ENCODE measurements around the gene SORCS2. TPM values are rescaled to one million over a fixed set of nuclear protein-coding genes. Genes with fewer than 3 reads are reported as not detected.
A peak's percentile ranks its signal among the peaks of the same experiment; 100 is the strongest.

SORCS2 gene
- total RNA-seq, 2 experiments from 2014 or later: not detected

DNA sequence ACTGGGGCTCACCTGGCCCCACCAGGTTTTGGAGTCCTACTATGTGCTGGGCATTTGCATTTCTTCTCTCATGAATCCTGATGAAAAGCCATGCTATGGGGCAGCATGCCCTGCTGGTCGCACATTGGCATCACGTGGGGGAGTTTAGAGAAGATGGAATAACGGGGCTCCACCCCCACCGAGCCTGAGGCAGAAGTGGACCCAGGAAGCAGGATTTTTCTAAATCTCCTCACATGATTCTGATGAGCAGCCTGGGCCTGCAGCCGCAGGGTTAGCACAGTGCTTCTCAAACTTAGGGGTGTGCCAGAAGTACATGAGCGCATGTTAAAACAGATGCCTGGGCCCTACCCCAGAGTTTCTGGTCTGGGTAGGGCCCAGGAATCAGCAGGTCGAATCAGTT, 4.6 kb upstream of the SORCS2 start:
- Mint-ChIP-seq H3K4me1 (peaks cover 5% of the 10 kb centered on the region), H3K27me3 (peaks cover 20% of the 10 kb centered on the region), H3K36me3 (no peaks in the 10 kb centered on the region), H3K27ac (no peak overlapping the region), H3K4me3 (no peak overlapping the region), H3K9me3 (peaks cover 5% of the 10 kb centered on the region)
- no peak for DNase-seq

DNA sequence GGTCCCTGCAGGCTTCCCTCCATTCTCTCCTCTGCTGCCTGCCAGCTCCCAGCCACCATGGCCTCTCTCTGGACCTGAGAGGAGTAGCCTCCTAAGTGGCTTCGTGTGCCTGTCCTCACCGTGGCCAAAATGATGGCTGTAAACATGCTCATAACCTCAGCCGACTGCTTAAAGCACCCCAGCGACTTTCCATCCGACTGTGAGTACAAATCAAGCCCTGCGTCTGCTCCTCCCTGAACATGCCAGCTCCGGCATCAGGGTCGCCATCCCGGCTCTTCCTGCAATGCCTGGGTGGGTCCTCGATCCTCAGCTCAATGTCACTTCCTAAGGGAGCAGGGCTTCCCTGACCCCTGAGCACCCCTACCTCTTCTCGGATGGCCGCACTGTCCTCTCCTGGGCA, 3.3 kb upstream of the SORCS2 start:
- no peak overlapping the region for H3K4me3 Mint-ChIP-seq
- no peaks in the 10 kb centered on the region for H3K36me3 Mint-ChIP-seq
- DNase-seq: no peak
- H3K27ac Mint-ChIP-seq: no peak overlapping the region
- no peaks in the 10 kb centered on the region for H3K9me3 Mint-ChIP-seq
- no peaks in the 10 kb centered on the region for H3K4me1 Mint-ChIP-seq
- H3K27me3 Mint-ChIP-seq: peaks cover 30% of the 10 kb centered on the region

DNA sequence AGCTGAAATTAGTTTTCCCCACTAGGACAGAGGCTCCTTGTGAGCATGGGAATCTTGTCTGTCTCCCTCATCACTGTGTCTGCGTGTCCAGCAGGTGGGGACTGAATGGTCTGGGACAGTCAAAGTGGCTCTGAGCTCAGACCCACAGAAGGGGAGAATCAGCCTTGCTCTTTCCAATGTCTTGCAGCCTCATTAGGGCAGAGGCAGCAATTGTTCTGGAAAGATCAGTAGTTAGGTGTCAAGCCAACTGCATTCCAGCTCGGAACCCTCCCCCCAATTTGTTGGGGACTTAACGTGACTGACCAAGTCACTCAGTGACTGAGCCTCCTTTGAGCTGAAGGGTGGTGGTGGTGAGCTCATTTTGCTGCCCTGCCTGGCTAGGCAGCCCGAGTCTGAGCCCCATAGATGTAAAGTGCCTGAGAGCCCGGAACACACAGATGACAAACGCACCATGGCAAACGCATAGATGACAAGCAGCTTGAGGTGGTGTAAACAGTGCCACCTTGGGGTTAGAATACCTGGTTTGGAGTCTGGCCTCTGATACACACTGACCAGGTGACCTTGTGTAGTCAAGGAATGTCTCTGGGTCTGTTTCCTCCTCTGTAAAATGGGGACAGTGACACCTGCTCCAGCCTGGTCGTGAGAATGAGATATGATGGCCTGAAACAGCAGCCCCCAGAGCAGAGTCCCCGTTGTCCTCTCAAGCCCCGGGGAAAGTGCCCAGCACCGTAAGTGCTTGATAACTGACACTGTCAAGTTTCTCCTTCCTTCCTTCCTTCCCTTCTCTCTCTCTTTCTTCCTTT, 2.7 kb upstream of the SORCS2 start:
- Mint-ChIP-seq H3K36me3 (no peaks in the 10 kb centered on the region), H3K27ac (no peak overlapping the region), H3K9me3 (no peaks in the 10 kb centered on the region), H3K27me3 (peaks cover 36% of the 10 kb centered on the region), H3K4me1 (no peaks in the 10 kb centered on the region), H3K4me3 (no peak overlapping the region)
- no peak for DNase-seq

DNA sequence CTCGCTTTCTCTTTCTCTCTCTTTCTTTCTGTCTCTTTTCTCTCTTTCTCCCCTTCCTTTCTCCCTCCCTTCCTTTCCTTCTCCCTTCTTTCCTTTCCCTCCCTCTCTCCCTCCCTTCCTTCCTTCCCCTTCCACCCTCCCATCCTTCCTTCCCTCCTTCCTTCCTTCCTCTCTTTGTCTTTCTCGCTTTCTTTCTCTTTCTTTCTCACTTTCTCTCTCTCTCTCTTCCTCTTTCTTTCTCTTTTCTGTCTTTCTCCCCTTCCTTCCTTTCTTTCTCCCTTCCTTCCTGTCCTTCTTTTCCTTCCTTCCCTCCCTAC, 2.1 kb upstream of the SORCS2 start:
- Mint-ChIP-seq H3K36me3 (no peaks in the 10 kb centered on the region), H3K4me1 (no peaks in the 10 kb centered on the region), H3K27ac (no peak overlapping the region), H3K9me3 (no peaks in the 10 kb centered on the region), H3K27me3 (peaks cover 42% of the 10 kb centered on the region), H3K4me3 (no peak overlapping the region)
- DNase-seq: no peak

DNA sequence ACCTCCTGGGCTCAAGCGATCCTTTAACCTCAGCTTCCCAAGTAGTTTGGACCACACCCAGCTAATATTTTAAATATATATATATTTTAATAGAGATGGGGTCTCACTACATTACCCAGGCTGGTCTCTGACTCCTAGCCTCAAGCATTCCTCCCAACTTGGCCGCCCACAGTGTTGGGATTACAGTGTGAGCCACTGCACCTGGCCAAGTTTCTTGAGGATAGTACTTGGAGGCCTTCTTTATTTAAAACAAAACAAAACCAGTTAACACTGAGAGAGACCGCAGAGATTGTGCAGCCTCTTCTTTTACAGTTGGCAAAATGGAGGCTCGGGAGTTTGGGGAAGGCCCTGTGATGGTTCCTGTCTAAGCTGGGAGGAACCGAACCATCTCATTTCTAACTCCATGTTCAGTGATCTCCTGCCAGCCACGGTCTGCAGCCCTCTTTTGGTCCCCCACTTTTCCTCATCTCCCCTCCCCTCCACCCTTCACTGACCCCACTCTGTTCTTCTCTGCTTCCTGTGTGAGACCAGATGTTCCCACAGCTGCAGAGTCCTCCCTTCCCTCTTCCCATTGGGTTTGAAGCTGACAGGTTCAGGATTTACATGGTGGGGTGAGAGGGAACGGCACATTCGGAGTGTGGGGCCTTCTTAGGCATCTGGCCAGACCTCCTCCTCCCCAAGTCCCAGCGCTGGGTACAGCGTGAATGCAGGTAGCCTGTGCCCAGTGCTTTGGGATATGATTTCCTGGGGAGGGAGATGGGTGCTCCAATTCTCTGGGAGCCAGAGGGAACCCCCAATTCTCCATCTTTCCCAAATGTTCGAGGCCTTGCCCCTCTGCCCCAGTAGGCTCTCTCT, 1.4 kb upstream of the SORCS2 start:
- H3K4me1 Mint-ChIP-seq: no peaks in the 10 kb centered on the region
- no peak overlapping the region for H3K4me3 Mint-ChIP-seq
- peaks cover 42% of the 10 kb centered on the region for H3K27me3 Mint-ChIP-seq
- no peak for DNase-seq
- H3K9me3 Mint-ChIP-seq: no peaks in the 10 kb centered on the region
- no peak overlapping the region for H3K27ac Mint-ChIP-seq
- H3K36me3 Mint-ChIP-seq: no peaks in the 10 kb centered on the region

DNA sequence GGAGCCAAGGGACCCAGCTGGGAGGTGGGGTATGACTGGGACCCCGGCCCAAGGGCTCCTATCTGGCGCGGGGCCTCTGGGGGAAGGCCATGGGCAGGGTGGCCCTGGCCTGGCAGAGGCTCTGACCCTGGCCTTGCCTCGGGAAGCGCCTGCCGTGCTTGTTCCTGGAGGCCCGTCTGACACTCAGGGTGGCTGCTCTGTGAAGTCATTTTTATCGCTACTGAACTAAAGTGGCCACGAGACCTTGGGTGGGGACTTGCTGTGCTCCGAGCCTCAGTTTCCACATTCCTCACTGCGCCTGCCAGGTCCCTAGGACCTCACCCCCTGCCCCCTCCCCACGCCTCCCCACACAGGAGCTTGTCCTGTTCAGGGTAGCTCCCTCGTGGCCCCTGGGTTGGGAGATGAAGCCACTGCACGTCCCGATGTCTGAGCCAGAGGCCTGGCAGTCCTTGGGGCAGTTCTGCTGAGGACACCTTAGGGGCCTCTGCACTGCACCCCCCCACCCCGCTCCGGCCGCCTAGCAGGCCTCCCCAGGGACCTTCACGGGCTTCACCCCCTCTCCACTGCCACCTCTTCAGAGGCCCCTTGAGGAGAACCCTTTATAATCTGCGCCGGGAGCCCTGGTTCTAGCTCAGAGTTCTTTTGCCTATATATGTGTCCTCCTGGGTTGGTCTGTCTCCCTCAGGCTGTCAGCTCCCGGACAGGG, 639 bp upstream of the SORCS2 start:
- H3K4me3 Mint-ChIP-seq: peak overlapping the region; percentile 57
- H3K27me3 Mint-ChIP-seq: peaks cover 47% of the 10 kb centered on the region
- no peaks in the 10 kb centered on the region for H3K9me3 Mint-ChIP-seq
- H3K4me1 Mint-ChIP-seq: no peaks in the 10 kb centered on the region
- DNase-seq: no peak
- H3K27ac Mint-ChIP-seq: no peak overlapping the region
- H3K36me3 Mint-ChIP-seq: no peaks in the 10 kb centered on the region

DNA sequence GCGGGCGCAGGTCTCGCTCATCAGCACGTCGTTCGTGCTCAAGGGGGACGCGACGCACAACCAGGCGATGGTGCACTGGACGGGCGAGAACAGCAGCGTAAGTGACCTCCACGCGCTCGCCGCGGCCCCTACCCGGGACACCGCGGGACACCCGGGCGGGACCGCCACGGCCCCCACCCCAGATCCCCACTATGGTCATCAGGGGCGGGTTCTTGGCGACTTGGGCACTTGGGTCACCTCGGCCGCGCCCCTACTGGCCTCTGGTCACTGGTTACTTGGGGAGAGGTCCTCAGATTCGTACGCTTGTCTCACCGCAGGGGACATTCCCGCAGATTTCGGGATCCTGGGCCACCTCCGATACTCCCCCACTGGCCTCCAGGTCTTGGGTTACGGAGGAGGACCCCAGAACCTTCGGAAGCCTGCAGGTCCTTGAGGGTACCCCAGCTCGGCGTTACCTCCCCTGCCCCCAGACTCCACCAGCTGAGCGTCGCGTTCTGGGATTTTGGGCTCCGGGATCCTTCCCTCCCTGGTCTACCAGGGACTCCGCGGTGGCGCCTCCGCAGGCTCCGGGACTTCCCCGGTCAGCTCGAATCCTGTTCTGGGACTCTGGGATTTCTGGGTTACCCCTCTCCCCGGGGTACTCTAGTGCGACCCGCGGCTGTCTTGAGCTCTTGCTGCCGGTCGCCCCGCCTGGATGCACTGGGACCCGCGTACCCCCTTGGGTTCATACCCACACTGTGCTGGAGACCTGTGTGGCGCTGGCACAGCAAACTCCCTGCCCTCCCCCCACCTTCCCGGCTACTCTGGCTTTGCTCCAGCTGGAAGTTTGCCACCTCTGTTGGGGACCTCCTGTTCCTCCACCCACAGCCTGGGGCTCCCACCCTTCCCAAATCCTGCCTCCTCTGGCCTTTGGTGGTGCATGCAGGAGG, 956 bp downstream of the SORCS2 start:
- Mint-ChIP-seq H3K27ac (no peak overlapping the region), H3K4me3 (no peak overlapping the region), H3K4me1 (no peaks in the 10 kb centered on the region), H3K9me3 (no peaks in the 10 kb centered on the region), H3K36me3 (no peaks in the 10 kb centered on the region), H3K27me3 (peaks cover 50% of the 10 kb centered on the region)
- DNase-seq: no peak

DNA sequence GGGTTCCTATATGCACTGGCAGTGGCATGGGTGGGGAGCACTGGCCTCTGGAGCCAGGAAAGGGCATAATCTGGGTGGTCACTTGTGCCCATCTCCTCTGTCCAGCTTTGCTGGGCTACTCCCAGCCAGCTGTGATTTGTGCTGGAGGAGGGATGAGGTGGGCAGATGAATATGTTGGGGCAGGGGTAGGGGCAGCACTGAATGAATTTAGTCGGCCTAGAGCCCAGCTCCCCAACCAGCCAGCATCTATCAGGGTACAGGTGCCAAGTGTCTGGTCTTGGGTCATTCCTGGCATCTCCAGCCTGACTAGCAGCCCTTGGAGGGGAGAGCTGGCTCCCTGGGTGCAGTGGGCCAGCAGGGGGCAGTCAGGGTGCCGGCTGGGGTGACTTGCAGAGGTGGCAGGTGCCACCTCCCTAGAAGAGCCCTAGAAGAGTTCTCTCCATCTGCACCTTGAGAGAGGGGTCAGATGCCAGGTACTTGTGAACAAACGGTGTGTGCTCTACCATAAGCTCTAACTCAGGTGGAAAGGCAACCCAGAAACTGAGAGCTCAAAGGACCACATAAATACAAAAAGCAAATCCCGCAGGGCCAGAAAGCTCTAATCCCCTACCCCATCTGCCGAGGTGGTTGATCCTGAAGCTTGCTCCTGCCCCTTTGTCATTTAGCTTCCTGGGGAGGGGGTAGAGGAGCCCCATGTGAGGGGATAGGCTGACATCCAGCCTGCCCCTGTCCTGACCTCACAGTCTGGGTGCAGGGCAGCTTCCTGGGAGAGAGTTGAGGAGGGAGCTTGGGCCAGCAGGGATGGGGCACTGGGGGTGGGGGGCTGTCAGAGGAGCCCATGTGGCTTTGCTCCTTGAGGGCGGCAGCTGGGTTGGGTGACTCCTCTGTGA, 2.2 kb downstream of the SORCS2 start:
- no peaks in the 10 kb centered on the region for H3K9me3 Mint-ChIP-seq
- H3K36me3 Mint-ChIP-seq: no peaks in the 10 kb centered on the region
- no peaks in the 10 kb centered on the region for H3K4me1 Mint-ChIP-seq
- peaks cover 51% of the 10 kb centered on the region for H3K27me3 Mint-ChIP-seq
- no peak overlapping the region for H3K27ac Mint-ChIP-seq
- peak; percentile 29 for DNase-seq
- H3K4me3 Mint-ChIP-seq: no peak overlapping the region

DNA sequence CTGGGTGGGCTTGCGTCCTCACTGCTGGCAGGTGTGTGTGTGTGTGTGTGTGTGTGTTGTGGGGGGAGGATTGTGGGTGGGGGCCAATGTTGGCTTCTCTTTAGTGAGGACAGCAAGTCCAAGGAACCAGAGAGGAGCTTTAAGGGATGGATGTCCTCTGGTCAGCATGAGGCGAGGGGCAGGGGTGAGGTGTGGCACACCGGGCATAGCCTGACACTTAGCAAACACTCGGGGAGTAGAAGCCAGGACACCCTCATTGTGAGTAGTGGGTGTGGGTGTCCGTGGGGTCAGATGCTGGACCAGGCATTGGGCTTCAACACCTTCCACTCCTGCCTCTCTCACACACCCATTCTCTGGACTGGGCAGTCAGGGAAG, 2.8 kb downstream of the SORCS2 start:
- Mint-ChIP-seq H3K27ac (no peak overlapping the region), H3K4me3 (no peak overlapping the region), H3K36me3 (no peaks in the 10 kb centered on the region), H3K27me3 (peaks cover 44% of the 10 kb centered on the region), H3K9me3 (no peaks in the 10 kb centered on the region), H3K4me1 (no peaks in the 10 kb centered on the region)
- DNase-seq: no peak

DNA sequence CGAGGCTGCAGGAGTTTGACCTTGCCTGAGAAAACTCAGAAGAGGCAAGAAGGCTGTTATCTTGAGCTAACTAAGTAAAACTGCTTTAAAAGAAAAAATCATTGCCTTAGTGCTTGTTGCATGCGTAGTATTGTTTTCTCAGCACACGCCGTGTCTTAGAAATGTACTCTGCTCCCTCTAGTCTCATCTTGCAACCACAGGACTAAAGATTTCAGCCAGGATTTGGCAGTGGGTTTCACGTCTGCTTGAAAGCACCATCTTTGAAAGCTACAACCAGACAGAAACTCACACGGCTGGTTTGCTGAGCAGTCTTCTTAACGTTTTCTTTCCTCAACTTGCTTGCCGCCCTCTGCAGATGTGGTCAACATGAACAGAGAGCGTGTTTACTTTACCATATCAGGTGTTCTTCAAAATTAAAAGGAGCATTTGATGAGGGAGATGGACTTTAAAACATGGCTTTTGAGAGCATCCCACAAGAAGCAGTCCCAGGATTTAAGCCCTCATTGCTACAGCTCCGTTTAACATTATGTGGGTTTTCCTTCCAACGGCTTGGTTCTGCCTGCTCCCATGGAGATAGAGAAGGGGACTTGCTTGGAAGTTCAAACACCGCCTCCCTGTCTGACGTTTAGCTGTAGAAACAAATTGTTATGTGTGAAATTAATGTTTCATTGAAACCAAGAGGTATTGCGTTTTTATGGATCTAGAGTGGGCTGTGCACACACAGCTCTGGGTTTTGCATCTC, 3.4 kb downstream of the SORCS2 start:
- Mint-ChIP-seq H3K4me3 (no peak overlapping the region), H3K27ac (no peak overlapping the region), H3K9me3 (no peaks in the 10 kb centered on the region), H3K4me1 (no peaks in the 10 kb centered on the region), H3K27me3 (peaks cover 39% of the 10 kb centered on the region), H3K36me3 (no peaks in the 10 kb centered on the region)
- no peak for DNase-seq

DNA sequence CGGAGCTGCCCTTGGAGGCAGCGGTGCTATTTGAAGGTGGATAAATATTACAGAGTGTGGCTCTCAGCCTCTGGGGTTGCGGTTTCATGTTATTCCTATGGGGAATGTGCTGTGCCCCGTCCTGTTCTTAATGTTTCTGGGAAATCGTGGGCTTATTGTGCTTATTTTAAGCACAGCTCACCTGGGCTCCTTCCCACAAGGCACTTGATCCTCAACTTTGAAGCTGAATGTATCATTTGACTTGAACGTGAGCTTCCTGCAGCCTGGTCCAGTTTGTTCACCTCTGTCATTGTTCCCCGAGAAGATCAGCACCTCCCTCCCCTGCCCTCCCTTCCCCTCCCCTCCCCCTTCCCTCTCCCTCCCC, 3.9 kb downstream of the SORCS2 start:
- no peaks in the 10 kb centered on the region for H3K4me1 Mint-ChIP-seq

DNA sequence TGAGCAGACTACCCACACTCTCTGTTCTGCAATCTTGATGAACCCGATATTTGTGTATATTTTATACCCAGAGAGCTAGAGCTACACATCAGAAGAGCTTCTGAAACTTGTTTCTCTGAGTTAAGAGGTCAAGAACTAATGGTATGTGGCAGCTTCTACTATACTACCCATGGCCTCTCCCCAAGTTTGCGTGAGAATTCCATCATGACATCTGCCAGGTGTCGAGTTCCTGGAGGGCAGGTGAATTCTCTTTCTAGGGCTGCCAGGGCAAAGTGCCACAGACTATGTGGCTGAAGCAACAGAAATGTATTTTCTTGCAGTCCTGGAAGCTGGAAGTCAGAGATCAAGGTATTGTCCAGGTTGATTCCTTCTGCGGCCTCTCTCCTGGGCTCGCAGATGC, 4.4 kb downstream of the SORCS2 start:
- peaks cover 37% of the 10 kb centered on the region for H3K27me3 Mint-ChIP-seq
- no peaks in the 10 kb centered on the region for H3K36me3 Mint-ChIP-seq
- no peak overlapping the region for H3K4me3 Mint-ChIP-seq
- no peaks in the 10 kb centered on the region for H3K9me3 Mint-ChIP-seq
- no peak overlapping the region for H3K27ac Mint-ChIP-seq
- no peak for DNase-seq
- H3K4me1 Mint-ChIP-seq: no peaks in the 10 kb centered on the region

More for the DNA sequence above, 3.9 kb downstream of the SORCS2 start:
- no peak for DNase-seq
- Mint-ChIP-seq H3K4me3 (no peak overlapping the region), H3K27ac (no peak overlapping the region), H3K9me3 (no peaks in the 10 kb centered on the region), H3K36me3 (no peaks in the 10 kb centered on the region), H3K27me3 (peaks cover 39% of the 10 kb centered on the region)

DNA sequence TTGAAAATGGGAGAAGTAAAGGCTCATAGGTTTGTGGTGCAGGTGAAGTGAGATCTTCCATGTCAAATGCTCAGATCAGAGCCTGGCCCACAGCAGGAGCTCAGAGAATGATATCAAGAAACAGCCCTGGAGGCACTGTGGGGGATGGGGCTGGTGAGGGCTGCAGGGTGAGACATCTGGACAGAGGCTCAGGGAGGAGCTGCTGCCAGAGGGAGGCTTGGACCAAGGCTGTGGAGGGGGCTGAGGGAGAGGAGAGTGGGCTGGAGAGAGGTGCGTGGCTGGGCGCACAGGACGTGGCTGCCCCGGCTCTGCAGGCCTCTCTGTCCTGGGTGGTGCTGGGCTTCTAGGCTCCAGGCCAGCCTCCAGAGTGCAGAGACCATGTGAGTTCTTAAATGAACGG, 5.6 kb downstream of the SORCS2 start:
- H3K9me3 Mint-ChIP-seq: no peaks in the 10 kb centered on the region
- H3K4me3 Mint-ChIP-seq: no peak overlapping the region
- no peak for DNase-seq
- H3K4me1 Mint-ChIP-seq: no peaks in the 10 kb centered on the region
- H3K27ac Mint-ChIP-seq: no peak overlapping the region
- H3K36me3 Mint-ChIP-seq: no peaks in the 10 kb centered on the region
- peaks cover 32% of the 10 kb centered on the region for H3K27me3 Mint-ChIP-seq

Data from activated naive CD8-positive, alpha-beta T cell treated with anti-CD3 and anti-CD28 coated beads for 36 hours (primary cell).